Bronchial epithelial cell (primary cell): ENCODE results near the gene TCF7L2. TPM values are rescaled to one million over a fixed set of nuclear protein-coding genes. Genes with fewer than 3 reads are reported as not detected.

Experiments
- DNase-seq: peaks from one replicate; pipeline ENCODE4 v3.0.0-alpha.2; 2010; ENCODE audit warnings: low read depth
- FAIRE-seq: peaks from 2 replicates; lab custom pipeline; 2011; peaks lifted over from hg19 to GRCh38; lab: Jason Lieb, UNC
- H3K27me3 ChIP-seq: 2 replicates; pipeline ENCODE4 v1.5.1; 2011; ENCODE audit warnings: low read length; ENCODE audit not compliant: control insufficient read depth, insufficient read depth
- H3K36me3 ChIP-seq: 2 replicates; pipeline ENCODE4 v1.5.1; 2011; ENCODE audit warnings: low read length; ENCODE audit not compliant: control insufficient read depth, insufficient read depth
- H3K4me3 ChIP-seq: 2 replicates; pipeline ENCODE4 v1.5.1; 2011; ENCODE audit warnings: mild to moderate bottlenecking, low read depth, low read length, control low read depth
- CTCF ChIP-seq: IDR thresholded peaks from 2 replicates; pipeline ENCODE4 v1.5.1; 2011; ENCODE audit warnings: mild to moderate bottlenecking, moderate library complexity, low read length, control low read depth, inconsistent platforms; ENCODE audit not compliant: insufficient read depth, severe bottlenecking
- total RNA-seq: library from RNA; depleted of rRNA; stranded (reverse); fragments of >200 nt; gene quantifications from 2 replicates; pipeline ENCODE4 v1.2.1, GENCODE V29; 2014

TCF7L2 gene
- total RNA-seq, 1 donor from 2014 or later = 1.1 TPM

GRCh38 chr10:113038985-113039384 is 88.9 kb downstream of the TCF7L2 start:
- H3K27me3 ChIP-seq = no peaks in the 10 kb centered on the region
- DNase-seq (no peak), FAIRE-seq (no peak)
- TF ChIP-seq CTCF = no peak
- no peaks in the 10 kb centered on the region for H3K36me3 ChIP-seq
- H3K4me3 ChIP-seq = no peak overlapping the region

- no peak for DNase-seq
- Histone ChIP-seq H3K4me3 (no peak overlapping the region), H3K36me3 (no peaks in the 10 kb centered on the region), H3K27me3 (no peaks in the 10 kb centered on the region)
- no peak for FAIRE-seq
- TF ChIP-seq CTCF = no peak
These were observed 91.3 kb downstream of the TCF7L2 start for GRCh38 chr10:113041324-113041723.

GRCh38 chr10:113041841-113042750 is 92.0 kb downstream of the TCF7L2 start:
- FAIRE-seq = no peak
- Histone ChIP-seq H3K27me3 (no peaks in the 10 kb centered on the region), H3K36me3 (no peaks in the 10 kb centered on the region), H3K4me3 (no peak overlapping the region)
- TF ChIP-seq CTCF = no peak
- DNase-seq = no peak

GRCh38 chr10:113042868-113043267 is 92.8 kb downstream of the TCF7L2 start:
- Histone ChIP-seq H3K36me3 (no peaks in the 10 kb centered on the region), H3K4me3 (no peak overlapping the region), H3K27me3 (no peaks in the 10 kb centered on the region)
- DNase-seq (no peak), FAIRE-seq (no peak)
- no peak for TF ChIP-seq CTCF

GRCh38 chr10:113044016-113044755 is 94.1 kb downstream of the TCF7L2 start:
- H3K27me3 ChIP-seq = no peaks in the 10 kb centered on the region
- no peak for TF ChIP-seq CTCF
- no peaks in the 10 kb centered on the region for H3K36me3 ChIP-seq
- no peak overlapping the region for H3K4me3 ChIP-seq
- no peak for FAIRE-seq
- no peak for DNase-seq
